ENCODE data around the gene TMEM52B.

DNA sequence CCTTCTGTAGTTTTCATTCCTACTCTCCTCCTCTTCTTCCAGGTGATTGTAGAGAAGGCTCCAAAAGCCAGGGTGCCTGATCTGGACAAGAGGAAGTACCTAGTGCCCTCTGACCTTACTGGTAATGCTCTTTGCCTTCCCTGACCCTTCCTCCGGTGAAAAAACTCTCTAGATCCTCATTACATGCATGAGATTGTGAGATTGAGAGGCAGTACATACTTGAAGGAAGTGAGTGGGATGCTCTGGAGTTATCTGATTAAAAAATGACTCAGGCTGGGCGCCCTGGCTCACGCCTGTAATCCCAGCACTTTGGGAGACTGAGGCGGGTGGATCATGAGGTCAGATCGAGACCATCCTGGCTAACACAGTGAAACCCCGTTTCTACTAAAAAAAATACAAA, 39.2 kb downstream of the TMEM52B start:
- TF ChIP-seq REST (IDR thresholded peaks at IDR 0.05; ENCODE audit: unreplicated experiment) = no peak
- TF ChIP-seq, protein P1, sequence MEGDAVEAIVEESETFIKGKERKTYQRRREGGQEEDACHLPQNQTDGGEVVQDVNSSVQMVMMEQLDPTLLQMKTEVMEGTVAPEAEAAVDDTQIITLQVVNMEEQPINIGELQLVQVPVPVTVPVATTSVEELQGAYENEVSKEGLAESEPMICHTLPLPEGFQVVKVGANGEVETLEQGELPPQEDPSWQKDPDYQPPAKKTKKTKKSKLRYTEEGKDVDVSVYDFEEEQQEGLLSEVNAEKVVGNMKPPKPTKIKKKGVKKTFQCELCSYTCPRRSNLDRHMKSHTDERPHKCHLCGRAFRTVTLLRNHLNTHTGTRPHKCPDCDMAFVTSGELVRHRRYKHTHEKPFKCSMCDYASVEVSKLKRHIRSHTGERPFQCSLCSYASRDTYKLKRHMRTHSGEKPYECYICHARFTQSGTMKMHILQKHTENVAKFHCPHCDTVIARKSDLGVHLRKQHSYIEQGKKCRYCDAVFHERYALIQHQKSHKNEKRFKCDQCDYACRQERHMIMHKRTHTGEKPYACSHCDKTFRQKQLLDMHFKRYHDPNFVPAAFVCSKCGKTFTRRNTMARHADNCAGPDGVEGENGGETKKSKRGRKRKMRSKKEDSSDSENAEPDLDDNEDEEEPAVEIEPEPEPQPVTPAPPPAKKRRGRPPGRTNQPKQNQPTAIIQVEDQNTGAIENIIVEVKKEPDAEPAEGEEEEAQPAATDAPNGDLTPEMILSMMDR (conservative IDR thresholded peaks at IDR 0.05; ENCODE audit: low read depth in 2 of 2) = no peak
- TF ChIP-seq EZH2phosphoT487 (IDR thresholded peaks at IDR 0.05; ENCODE audit: unreplicated experiment) = no peak
- TF ChIP-seq EZH2 (IDR thresholded peaks at IDR 0.05; ENCODE audit: low read depth, unreplicated experiment) = no peak
- no peak for TF ChIP-seq POLR2AphosphoS5 (IDR thresholded peaks at IDR 0.05; ENCODE audit: low read depth)
- no peak for TF ChIP-seq JUNB (IDR thresholded peaks at IDR 0.05; ENCODE audit: unreplicated experiment)
- TF ChIP-seq CREB1 (CRISPR knock-in tag; IDR thresholded peaks at IDR 0.05; ENCODE audit: low read depth) = no peak
- no peak for TF ChIP-seq ETS1 (IDR thresholded peaks at IDR 0.05)
- no peak for TF ChIP-seq ZNF331 (CRISPR knock-in tag; IDR thresholded peaks at IDR 0.05; ENCODE audit: low read depth)
- TF ChIP-seq ZNF114 (CRISPR knock-in tag; IDR thresholded peaks at IDR 0.05) = no peak
- TF ChIP-seq, protein P2, sequence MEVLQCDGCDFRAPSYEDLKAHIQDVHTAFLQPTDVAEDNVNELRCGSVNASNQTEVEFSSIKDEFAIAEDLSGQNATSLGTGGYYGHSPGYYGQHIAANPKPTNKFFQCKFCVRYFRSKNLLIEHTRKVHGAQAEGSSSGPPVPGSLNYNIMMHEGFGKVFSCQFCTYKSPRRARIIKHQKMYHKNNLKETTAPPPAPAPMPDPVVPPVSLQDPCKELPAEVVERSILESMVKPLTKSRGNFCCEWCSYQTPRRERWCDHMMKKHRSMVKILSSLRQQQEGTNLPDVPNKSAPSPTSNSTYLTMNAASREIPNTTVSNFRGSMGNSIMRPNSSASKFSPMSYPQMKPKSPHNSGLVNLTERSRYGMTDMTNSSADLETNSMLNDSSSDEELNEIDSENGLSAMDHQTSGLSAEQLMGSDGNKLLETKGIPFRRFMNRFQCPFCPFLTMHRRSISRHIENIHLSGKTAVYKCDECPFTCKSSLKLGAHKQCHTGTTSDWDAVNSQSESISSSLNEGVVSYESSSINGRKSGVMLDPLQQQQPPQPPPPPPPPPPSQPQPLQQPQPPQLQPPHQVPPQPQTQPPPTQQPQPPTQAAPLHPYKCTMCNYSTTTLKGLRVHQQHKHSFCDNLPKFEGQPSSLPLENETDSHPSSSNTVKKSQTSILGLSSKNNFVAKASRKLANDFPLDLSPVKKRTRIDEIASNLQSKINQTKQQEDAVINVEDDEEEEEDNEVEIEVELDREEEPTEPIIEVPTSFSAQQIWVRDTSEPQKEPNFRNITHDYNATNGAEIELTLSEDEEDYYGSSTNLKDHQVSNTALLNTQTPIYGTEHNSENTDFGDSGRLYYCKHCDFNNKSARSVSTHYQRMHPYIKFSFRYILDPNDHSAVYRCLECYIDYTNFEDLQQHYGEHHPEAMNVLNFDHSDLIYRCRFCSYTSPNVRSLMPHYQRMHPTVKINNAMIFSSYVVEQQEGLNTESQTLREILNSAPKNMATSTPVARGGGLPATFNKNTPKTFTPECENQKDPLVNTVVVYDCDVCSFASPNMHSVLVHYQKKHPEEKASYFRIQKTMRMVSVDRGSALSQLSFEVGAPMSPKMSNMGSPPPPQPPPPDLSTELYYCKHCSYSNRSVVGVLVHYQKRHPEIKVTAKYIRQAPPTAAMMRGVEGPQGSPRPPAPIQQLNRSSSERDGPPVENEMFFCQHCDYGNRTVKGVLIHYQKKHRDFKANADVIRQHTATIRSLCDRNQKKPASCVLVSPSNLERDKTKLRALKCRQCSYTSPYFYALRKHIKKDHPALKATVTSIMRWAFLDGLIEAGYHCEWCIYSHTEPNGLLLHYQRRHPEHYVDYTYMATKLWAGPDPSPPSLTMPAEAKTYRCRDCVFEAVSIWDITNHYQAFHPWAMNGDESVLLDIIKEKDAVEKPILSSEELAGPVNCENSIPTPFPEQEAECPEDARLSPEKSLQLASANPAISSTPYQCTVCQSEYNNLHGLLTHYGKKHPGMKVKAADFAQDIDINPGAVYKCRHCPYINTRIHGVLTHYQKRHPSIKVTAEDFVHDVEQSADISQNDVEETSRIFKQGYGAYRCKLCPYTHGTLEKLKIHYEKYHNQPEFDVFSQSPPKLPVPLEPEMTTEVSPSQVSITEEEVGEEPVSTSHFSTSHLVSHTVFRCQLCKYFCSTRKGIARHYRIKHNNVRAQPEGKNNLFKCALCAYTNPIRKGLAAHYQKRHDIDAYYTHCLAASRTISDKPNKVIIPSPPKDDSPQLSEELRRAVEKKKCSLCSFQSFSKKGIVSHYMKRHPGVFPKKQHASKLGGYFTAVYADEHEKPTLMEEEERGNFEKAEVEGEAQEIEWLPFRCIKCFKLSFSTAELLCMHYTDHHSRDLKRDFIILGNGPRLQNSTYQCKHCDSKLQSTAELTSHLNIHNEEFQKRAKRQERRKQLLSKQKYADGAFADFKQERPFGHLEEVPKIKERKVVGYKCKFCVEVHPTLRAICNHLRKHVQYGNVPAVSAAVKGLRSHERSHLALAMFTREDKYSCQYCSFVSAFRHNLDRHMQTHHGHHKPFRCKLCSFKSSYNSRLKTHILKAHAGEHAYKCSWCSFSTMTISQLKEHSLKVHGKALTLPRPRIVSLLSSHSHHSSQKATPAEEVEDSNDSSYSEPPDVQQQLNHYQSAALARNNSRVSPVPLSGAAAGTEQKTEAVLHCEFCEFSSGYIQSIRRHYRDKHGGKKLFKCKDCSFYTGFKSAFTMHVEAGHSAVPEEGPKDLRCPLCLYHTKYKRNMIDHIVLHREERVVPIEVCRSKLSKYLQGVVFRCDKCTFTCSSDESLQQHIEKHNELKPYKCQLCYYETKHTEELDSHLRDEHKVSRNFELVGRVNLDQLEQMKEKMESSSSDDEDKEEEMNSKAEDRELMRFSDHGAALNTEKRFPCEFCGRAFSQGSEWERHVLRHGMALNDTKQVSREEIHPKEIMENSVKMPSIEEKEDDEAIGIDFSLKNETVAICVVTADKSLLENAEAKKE (CRISPR knock-in tag; IDR thresholded peaks at IDR 0.05) = no peak
- no peak for TF ChIP-seq STAT1 (IDR thresholded peaks at IDR 0.05; ENCODE audit: unreplicated experiment)

All from GM23338 (cell line).